Amniotic epithelial cell (primary cell): Measurements from ENCODE around the gene MAGEB10.
"Not testable (repeated sequence)": the region's sequence is repeated elsewhere in the genome, so short reads cannot be mapped to it uniquely, and the experiment has no call there.

Experiments used
- DNase-seq: peaks from one replicate; pipeline ENCODE4 v3.0.0-alpha.2; 2010; ENCODE audit warnings: low read depth

The MAGEB10 gene

GRCh38 chrX:27807690-27808089 lies at the start of gene MAGEB10:
TSS of gene MAGEB10 (plus strand) at chrX:27807990. CDS start at chrX:27821307, 13,317 bp downstream.
- no peak for DNase-seq

- DNase-seq = no peak
Observed at GRCh38 chrX:27765718-27766117, 42.1 kb upstream of the MAGEB10 start.

GRCh38 chrX:27767387-27767786 lies 40.4 kb upstream of the MAGEB10 start:
- DNase-seq = peak; percentile 10

- DNase-seq = no peak
Observed at GRCh38 chrX:27775984-27776383, 31.8 kb upstream of the MAGEB10 start.

GRCh38 chrX:27796640-27797257 lies 11.0 kb upstream of the MAGEB10 start:
- DNase-seq = no peak

GRCh38 chrX:27797575-27797974 lies 10.2 kb upstream of the MAGEB10 start:
- DNase-seq = no peak

GRCh38 chrX:27808226-27808625 lies 436 bp downstream of the MAGEB10 start:
- no peak for DNase-seq

- not testable (repeated sequence) for DNase-seq
Observed at GRCh38 chrX:27808991-27809859, 1.4 kb downstream of the MAGEB10 start.

GRCh38 chrX:27815209-27815608 lies 7.4 kb downstream of the MAGEB10 start:
- DNase-seq = peak; percentile 57

- DNase-seq = no peak
Observed at GRCh38 chrX:27823812-27824211, 16.0 kb downstream of the MAGEB10 start.

GRCh38 chrX:27838185-27838584 lies 30.4 kb downstream of the MAGEB10 start:
- DNase-seq = no peak

GRCh38 chrX:27840881-27841280 lies 33.1 kb downstream of the MAGEB10 start:
- no peak for DNase-seq

GRCh38 chrX:27842859-27843258 lies 35.1 kb downstream of the MAGEB10 start:
- DNase-seq = no peak

- no peak for DNase-seq
Observed at GRCh38 chrX:27860337-27860736, 52.5 kb downstream of the MAGEB10 start.

GRCh38 chrX:27863809-27864208 lies 56.0 kb downstream of the MAGEB10 start:
- no peak for DNase-seq
